HG02852 (cell line): Measurements from ENCODE around the gene MXRA7.
A peak's percentile ranks its signal among the peaks of the same experiment; 100 is the strongest.
"Not testable (repeated sequence)": the region's sequence is repeated elsewhere in the genome, so short reads cannot be mapped to it uniquely, and the experiment has no call there.

Source experiments
- ATAC-seq: cut with Tn5 transposase; IDR thresholded peaks from one replicate; pipeline ENCODE4 v1.9.1; 2021; ENCODE audit warnings: mild to moderate bottlenecking, moderate library complexity; ENCODE audit not compliant: unreplicated experiment

The MXRA7 gene, protein sequence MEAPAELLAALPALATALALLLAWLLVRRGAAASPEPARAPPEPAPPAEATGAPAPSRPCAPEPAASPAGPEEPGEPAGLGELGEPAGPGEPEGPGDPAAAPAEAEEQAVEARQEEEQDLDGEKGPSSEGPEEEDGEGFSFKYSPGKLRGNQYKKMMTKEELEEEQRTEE

DNA sequence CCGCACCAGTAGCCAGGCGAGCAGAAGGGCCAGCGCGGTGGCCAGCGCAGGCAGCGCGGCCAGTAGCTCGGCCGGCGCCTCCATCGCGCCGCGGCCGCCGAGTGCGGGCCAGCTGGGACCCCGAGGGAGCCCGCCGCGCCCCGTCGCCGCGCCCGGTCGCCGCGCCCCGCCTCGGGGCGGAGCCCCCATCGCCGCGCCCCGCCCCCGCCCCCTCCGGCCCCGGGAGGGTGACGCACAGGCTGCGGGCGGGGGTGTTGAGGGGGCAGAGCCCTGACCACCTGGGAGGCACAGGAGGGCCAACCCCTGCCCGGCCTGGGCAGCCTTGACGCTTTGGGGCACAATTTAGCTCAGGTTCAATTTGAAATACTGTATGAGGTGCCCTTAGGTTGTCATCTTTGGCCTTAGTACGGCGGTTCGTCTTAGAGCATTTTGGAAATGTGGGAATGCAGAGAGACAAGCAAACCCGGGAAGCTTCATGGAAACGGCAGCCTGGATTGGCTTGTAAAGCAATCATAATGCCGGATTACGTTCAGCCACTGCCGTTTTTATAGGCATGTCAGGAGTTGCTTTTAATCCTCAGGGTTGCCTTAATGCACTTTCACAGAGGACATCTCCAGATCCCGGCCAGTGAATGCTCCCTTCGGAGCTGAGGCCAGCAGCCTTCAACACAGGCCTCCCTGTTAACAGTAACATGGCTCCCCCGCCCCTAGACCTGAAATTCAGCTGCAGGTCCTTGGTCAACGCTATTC, at the start of gene MXRA7:
TSS of gene MXRA7 (minus strand) at position 103 of the 749 bp plus-strand sequence. CDS start at position 84, 19 bp downstream.
- no peak for ATAC-seq

DNA sequence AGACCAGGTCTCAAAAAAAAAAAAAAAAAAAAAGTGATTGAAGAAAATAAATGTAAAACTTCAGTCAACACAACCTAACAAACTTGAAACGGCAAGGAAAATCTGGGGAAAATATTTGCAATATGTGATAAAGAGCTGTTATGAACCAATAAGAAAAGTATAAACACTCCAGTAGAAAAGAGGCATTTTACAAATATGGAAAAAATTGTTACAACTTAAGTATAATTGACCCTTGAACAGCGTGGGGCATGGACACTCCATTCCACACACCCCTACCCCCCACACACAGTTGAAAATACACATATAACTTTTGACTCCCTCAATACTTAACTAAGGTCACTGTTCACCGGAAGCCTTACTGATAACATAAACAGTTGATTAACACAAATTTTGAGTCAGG, 47.8 kb upstream of the MXRA7 start:
- no peak for ATAC-seq

DNA sequence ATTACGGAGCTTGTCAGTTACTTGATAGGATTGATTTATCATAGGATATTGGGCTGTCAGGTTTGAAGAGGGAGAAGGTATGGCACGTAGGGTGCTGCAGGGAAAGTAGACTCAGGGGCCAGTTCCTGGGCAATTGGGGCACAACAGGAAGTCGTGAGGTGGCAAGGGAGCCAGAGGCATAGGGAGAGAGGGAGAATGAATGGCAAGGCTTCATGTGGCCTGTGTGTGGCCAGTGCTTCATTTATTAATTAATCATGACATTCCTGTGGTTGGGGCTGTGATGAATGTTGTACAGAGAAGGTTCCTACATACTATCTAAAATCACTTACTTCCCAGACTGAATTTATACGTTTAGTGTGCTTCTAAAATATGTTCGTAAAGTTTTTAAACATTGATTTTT, 46.5 kb upstream of the MXRA7 start:
- no peak for ATAC-seq

DNA sequence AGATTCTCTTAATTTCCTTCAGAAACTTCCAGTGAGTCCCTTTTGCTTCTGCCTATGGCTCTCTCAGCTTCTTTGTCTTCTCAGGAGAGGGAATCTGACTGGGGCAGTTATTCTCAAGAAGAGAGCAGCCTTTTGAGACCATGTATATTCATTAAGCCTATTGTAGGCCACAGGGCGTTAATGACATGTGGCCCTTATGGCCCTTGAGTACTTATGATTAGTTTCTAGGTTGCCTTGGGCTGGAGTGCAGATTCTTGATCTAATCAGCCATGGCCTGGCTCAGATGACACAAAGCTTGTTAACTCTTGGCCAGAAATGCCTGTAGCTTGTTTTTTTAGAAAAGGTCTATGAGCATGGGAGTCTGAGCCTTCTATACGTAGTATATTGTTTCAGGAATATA, 44.5 kb upstream of the MXRA7 start:
- no peak for ATAC-seq

DNA sequence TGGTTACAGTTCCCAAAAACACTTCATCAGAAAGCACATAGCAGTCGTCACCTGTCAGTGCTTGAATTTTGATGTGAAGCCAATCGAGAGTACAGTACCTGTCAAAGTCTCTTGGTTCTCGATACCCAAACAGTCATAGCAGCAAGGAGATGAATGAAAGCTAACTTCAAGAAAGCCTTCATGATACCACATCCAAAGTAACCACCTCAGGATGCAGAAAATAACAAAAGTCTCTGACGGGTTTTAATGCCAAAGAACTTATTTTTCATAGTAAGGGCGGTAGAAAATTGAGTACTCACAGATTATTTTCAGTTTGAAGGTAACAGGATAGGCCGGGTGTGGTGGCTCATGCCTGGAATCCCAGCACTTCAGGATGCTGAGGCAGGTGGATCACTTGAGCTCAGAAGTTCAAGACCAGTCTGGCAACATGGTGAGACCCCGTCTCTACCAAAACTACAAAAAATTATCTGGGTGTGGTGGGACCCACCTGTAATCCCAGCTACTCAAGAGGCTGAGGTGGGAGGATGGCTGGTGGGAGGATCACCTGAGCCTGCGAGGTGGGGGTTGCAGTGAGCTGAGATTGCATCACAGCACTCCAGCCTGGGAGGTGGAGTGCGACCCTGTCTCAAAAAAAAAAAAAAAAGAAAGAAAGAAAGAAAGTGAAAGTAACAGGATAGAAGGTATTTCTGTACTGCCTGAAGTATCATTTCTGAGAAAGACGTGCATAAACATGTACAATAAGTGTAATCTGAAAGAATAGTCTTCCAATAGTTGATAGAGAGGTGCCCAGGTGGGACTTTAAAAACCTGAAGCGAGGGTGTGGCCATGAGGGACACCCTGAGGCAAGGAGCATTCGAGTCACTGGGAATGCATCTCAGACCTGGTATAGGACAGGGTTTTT, 42.5 kb upstream of the MXRA7 start:
- no peak for ATAC-seq

DNA sequence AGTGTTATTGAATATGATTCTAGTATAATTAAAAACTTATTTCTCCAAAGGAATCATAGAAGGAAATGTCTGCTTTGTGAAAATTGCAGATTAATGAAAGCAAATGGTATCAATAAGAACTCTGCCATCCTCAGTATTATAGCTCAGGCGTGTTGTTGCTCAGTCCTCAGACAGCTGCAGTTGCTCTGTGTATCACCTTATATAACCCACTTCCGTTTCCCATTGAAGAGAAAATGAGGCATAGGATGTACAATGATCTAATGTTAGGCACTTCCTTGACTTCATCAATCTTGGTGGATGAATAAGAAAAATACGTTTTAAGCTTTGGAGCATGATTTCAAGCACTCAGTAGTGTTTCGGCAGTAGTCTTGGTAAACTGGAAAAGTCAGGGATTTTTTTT, 41.2 kb upstream of the MXRA7 start:
- no peak for ATAC-seq

DNA sequence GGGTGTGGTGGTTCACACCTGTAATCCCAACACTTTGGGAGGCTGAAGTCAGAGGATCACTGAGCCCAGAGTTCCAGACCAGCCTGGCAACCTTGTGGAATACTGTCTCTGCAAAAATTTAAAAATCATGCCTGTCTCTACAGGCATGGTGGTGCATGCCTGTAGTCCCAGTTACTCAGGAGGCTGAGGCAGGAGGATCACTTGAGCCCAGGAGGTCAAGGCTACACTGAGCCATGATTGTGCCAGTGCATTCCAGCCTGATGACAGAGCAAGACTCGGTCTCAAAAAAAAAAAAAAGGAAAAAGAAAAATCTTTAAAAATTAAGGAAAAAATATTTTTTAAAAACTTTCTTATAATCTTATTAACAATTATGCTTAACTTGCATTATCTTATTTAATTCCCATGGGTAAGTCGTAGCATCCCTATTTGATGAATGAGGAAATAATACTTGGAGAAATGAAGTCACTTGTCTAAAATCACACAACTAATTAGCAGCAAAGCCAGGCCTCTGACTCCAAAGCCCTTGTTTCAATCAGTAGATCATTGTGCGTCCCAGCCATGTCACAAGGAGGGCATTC, 40.7 kb upstream of the MXRA7 start:
- ATAC-seq, result no peak

DNA sequence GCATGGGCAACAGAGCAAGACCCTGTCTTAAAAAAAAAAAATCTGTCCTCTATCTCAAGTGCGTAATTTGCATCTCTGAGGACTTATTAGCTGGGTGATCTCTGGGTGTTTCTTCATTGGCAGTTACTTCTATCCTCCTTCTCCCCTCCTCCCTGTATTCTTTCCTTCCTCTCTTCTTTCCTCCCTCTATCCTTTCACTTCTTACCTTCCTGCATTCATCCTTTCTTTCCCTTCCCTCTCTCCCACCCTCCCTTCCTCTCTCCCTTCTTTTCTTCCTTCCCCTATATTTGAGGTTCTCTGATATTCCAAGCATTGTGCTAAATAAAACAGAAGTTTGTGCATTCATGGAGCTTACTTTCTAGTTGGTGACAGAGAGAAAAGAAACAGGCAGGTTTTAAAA, 37.9 kb upstream of the MXRA7 start:
- no peak for ATAC-seq

DNA sequence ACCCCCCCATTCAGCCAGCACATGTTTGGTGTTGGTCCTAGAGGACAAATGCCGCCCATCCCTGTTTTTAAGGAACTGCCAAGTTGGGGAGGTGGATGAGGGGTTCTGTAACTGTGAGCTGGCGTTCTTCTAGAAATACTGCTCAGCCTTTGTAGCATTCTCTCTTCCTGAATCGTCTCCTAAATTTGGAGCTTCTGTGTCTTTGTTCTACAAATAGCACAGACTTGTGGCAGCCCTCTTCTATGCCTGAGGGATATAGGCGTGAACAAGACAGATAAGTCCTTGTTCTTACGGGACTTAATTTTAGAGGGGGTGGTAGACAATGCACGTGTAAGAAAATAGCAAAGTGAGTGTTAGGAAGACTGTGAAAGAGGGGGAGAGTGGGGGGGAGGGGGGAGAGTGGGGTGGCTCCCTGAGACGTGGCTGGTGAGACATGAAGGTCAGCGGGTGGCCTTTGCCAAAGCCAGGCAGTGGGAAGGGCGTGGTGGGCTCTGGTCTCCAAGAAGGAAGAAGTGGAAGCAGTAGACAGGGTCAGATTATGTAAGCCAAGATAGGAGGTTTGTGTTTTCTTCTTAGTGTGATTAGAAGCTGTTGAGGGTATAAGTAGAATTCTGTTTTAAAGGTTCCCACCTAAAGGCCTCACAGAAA, 37.1 kb upstream of the MXRA7 start:
- no peak for ATAC-seq

DNA sequence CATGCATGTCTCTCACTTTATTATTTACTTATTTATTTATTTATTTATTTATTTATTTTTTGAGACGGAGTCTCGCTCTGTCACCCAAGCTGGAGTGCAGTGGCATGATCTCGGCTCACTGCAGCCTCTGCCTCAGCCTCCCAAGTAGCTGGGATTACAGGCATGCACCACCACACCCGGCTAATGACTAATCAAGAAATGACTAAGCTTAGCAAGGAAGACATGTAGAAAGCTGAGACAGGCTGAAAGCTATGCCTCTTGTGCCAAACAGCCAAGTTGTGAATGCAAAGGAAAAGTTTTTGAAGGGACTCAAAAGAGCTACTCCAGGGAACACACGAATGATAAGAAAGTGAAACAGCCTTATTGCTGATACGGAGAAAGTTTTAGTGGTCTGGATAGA, 35.0 kb upstream of the MXRA7 start:
- ATAC-seq, result not testable (repeated sequence)

DNA sequence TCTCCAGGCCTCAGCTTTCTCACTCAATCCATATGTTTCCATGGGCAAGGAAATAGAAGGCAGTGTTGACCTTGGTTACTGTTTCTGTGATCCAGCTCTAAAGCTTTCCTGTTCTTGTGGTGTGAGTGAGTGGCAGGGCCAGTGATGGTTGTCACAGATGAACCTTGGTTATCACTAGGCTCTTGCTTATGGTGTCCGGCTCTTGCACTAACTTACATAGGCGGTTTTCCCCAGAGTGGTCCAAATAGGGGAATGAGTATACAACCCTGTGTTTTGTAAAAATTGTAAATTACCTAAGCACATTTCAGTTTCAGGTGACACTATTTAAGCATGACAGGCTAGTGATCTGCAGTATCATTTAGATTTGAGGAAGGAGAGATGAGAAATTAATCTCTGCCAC, 34.0 kb upstream of the MXRA7 start:
- ATAC-seq, result no peak

DNA sequence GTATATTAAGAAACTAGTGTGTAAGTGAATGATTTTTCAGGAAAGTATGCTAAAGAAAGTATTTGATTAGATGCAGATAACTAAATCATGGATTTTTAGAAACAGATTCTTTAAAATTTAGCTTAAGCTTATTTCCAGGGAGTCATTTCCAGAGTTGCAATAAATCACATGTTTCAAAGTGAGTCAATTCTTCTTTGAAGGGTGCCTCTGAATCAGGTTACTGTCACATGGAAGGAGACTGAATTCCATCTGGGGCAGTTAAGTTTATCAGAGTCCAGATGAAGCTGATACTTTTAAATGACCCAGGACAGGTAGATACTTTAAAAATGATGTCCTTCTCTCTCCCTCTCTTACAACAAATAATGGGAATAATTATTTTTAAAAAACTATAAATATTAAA, 32.2 kb upstream of the MXRA7 start:
- no peak for ATAC-seq

DNA sequence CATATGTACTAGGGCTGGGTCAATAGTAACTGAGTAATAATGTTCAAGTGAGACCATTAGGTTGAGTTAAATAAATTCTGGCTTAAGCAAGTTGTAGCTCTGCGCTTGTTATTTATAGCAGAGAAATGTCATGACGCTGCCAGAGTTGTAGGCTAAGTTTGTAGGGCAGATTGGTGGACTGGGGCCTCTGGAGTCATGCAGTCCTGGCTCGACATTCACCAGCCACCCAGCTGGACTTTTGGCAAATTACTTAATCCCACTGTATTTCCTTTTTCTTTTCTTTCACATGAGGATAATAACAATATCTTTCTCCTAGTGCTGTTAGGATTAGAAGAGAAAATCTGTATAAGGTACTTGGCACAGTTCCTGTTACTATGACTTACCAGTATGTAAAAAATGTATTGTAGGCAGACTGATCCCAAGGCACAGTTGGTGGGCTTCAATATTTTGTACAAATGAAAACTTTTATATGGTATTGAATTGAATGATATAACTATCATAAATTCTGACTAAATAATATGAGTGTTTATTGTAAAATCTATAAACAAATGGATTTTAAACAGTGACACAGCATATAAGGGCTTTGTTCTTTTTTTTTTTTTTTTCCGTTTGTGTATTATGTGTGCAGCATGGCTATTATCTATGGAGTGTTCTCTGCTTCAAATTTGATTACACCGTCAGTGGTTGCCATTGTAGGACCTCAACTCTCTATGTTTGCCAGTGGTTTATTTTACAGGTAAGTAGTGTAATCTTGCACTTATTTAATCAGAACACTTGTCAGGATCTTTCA, 29.8 kb upstream of the MXRA7 start:
- no peak for ATAC-seq

DNA sequence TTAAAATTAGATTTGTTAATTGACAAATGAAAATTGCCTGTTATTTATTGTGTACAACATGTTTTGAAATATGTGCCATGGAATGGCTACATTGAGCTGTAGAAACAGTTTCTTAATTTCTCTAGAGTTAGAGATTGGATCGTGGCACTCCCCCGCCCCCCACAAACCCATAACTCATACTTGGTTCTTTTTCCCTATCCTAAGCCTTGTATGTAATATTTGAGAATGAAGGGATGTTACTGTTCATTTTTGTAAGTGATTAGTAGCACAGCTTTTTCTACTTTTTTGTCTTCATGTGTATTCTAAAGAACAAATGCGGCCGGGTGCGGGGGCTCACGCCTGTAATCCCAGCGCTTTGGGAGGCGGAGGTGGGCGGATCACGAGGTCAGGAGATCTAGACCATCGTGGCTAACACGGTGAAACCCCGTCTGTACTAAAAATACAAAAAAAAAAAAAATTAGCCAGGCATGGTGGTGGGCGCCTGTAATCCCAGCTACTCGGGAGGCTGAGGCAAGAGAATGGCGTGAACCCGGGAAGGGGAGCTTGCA, 28.9 kb upstream of the MXRA7 start:
- not testable (repeated sequence) for ATAC-seq

DNA sequence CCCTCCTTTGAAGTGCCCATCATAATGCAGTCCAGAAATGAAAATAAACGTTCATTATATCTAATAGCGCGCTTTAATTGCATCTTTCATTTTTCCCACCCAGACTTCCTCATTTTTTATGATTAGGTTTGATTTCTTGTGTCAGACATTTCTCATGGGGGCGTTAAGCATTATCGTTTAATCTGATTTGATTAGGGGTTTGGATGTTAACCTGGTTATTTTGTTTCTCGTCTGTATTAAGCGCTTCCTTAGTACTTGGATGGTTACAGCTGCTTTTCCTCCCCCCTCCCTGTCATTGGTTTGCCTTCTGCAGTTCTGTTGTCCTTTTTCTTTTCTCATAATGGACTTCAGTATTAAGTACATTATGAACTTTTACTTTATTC, 27.7 kb upstream of the MXRA7 start:
- ATAC-seq, result no peak

DNA sequence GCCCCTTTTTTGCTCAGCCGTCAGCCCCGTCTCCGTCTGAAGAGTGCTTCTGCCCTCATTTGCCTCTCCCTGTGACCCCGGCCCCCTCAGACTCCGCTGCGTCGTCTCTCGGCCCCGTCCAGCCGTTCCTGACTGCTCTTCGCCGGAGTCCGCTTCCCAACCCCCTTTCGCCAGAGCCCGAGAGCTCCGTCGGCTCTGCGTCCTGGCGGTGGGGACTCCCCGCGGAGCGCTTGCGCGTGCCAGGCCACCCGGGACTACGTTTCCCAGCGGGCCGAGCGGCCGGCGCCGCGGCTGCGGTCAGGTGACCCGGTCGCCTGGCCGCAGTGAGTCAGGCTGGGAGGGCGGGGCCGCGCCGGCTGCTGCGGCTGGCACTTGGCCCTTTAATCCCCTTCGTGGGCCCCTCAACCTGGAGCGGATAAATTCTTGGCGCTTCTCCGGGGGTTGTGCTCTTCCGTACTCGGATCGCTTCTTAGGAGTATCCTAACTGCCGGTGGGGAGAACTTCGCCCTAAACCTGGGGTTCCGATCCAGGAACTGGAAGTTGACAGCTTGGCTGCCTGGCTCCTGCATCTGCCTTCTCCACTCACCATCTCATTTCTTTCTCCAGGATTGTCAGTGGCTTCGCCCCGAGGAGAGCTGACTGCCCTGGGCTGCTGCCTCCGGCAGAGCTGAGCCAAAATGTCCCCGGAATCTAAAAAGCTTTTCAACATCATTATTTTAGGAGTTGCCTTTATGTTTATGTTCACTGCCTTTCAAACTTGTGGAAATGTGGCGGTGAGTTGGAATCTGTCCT, 27.1 kb upstream of the MXRA7 start, which contains the start of gene MFSD11:
TSS of gene MFSD11 (plus strand) at position 444 of the 792 bp plus-strand sequence. CDS start at position 678, 234 bp downstream.
- ATAC-seq, result peak; percentile 59

DNA sequence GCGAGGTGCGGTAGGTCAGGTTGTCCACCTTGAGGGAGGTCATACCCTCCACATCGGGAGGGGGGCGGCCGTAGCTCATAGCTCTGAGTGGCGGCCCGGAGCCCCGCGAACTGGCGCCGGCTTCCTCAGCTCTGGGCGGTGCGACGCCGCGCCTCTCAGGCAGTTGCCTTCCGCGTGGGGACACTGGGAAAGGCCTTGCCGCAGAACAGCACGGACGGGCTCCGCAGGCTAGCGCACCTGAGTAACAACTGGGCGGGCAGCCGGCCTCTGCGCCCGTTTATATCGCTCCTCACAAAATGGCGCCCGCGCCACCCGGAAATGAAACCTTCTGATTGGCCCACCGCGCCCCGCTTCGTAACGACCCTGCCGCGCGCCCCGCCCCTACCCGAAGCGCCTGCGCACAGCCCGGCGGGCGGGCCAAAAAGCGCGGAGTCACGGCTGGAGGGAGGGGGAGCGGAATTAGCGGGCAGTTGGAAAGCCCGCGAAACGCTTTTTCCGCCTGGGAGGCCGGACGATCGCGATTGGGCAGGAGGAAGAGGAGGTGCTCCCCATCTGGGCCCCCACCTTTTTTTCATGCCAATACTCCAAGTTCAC, 26.4 kb upstream of the MXRA7 start, which contains the start of gene SRSF2:
TSS of gene SRSF2 (minus strand) at position 250 of the 594 bp plus-strand sequence. CDS start at position 79, 171 bp downstream.
- ATAC-seq, result peak; percentile 57

DNA sequence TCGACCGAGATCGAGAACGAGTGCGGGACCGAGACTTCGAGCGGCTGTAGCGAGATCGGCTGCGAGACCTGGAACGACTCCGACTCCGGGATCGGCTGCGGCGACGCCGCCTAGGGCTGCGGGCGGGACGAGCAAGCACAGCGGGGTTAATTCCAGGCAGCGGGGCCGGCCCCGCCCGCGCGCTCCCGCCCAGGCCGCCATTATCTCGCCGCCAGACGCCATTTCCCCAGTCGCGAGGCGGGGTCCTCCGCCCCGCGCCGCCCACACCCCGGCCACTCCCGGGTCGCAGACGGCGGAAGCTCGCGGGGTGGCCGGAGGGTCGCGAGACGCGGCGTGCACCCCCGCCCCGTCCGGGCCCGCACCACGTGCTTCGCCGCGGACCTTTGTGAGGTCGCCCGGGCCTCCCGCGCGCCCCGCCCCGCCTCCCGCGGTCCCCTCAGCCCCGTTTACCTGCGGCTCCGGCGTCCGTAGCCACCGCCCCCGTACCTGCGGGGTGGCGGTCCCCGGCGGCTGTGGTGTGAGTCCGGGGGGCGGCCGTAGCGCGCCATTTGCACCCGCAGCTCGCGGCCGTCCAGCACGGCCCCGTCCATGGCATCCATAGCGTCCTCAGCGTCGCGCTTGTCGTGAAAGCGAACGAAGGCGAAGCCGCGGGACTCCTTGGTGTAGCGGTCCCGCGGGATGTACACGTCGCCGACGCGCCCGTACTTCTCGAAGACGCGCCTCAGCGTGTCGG, 25.8 kb upstream of the MXRA7 start:
- ATAC-seq, result peak; percentile 13
